HCT116 (cell line): ENCODE data around the gene LNPK. TPM values are rescaled to one million over a fixed set of nuclear protein-coding genes. Genes with fewer than 3 reads are reported as not detected.

Source experiments
- ATAC-seq: fragments of 200-7000 bp; cut with Tn5 transposase; 2 replicates; pipeline ENCODE4 v1.9.1; 2020; ENCODE audit warnings: mild to moderate bottlenecking, moderate library complexity
- BruUV-seq: library from RNA; stranded (reverse); fragments of 400-500 nt; replicated peaks from 2 replicates; lab custom pipeline; 2021; lab: Mats Ljungman, UMichigan
- CTCF ChIA-PET: fragments of 300-600 bp; sonication (Branson Sonifier 250); formaldehyde crosslinking; loops from one replicate; lab custom pipeline; 2021; ENCODE audit warnings: antibody characterized with exemption; lab: Charles Lee
- POLR2A ChIA-PET: fragments of 300-600, 350-600 bp; sonication (Branson Sonifier 250); formaldehyde crosslinking; loops from one replicate; lab custom pipeline; 2021; ENCODE audit warnings: antibody characterized with exemption; lab: Charles Lee
- RAD21 ChIA-PET, 2 experiments: fragments of 300-600 bp; sonication (Branson Sonifier 250); formaldehyde crosslinking; loops; one replicate each; lab custom pipeline; 2023; ENCODE audit warnings: low total read pairs in 2 of 2; ENCODE audit not compliant: uncharacterized antibody in 2 of 2, unreplicated experiment in 2 of 2, low non-redundant PET in 1 of 2; lab: Charles Lee
- DNase-seq: peaks from one replicate; pipeline ENCODE4 v3.0.0-alpha.2; 2010; ENCODE audit warnings: low read depth, low spot score
- H2AFZ ChIP-seq: fragments of 200-600 bp; shearing (Covaris generic), sonication (generic); 2 replicates; pipeline ENCODE4 v1.6.1; 2017; ENCODE audit warnings: low read depth, mixed run types, mixed read lengths, antibody characterized with exemption, low read length; ENCODE audit not compliant: poor library complexity, severe bottlenecking
- H3K27ac ChIP-seq: 2 replicates; pipeline ENCODE4 v1.5.1; 2012; ENCODE audit warnings: low read depth, low read length
- H3K27me3 ChIP-seq: fragments of 200-600 bp; sonication (generic); 2 replicates; pipeline ENCODE4 v1.6.1; 2016; ENCODE audit warnings: mixed run types, low read length, mixed read lengths; ENCODE audit not compliant: insufficient read depth
- H3K36me3 ChIP-seq, 2 experiments: fragments of 200-500 bp in 1 of 2; fragments of 200-600 bp in 1 of 2; sonication (Bioruptor generic) in 1 of 2; sonication (generic) in 1 of 2; 2 replicates each; pipeline versions ENCODE4 v1.5.1 to v1.6.1; 2014 to 2016; ENCODE audit warnings: low read length in 2 of 2, inconsistent platforms in 1 of 2, mixed read lengths in 1 of 2, mixed run types in 1 of 2; ENCODE audit not compliant: insufficient read depth in 2 of 2, control insufficient read depth in 1 of 2
- H3K4me1 ChIP-seq, 2 experiments: fragments of 200-600 bp in 1 of 2; sonication (generic) in 1 of 2; 2 replicates each; pipeline versions ENCODE4 v1.5.1 to v1.6.1; 2012 to 2017; ENCODE audit warnings: low read length in 2 of 2, inconsistent platforms in 1 of 2, mild to moderate bottlenecking in 1 of 2, mixed read lengths in 1 of 2, mixed run types in 1 of 2, moderate library complexity in 1 of 2; ENCODE audit not compliant: insufficient read depth in 2 of 2, control insufficient read depth in 1 of 2
- H3K4me2 ChIP-seq: fragments of 200-600 bp; sonication (generic); 2 replicates; pipeline ENCODE4 v1.6.1; 2017; ENCODE audit warnings: mixed run types, low read length, mixed read lengths
- H3K4me3 ChIP-seq, 2 experiments: fragments of 200-600 bp in 1 of 2; sonication (generic) in 1 of 2; replicated peaks in 1 of 2; 2 replicates each; pipeline ENCODE4 v1.5.1; 2011 to 2016; ENCODE audit warnings: low read length in 2 of 2, control low read depth in 1 of 2, low read depth in 1 of 2, mild to moderate bottlenecking in 1 of 2, mixed read lengths in 1 of 2, mixed run types in 1 of 2
- H3K79me2 ChIP-seq: fragments of 200-600 bp; sonication (generic); 2 replicates; pipeline ENCODE4 v1.6.1; 2017; ENCODE audit warnings: mild to moderate bottlenecking, mixed run types, low read length, moderate library complexity, mixed read lengths; ENCODE audit not compliant: insufficient read depth
- H3K9ac ChIP-seq: fragments of 200-600 bp; sonication (generic); 2 replicates; pipeline ENCODE4 v1.6.1; 2016; ENCODE audit warnings: low read length, mixed read lengths
- H3K9me2 ChIP-seq: fragments of 200-600 bp; sonication (generic), shearing (Covaris generic); 2 replicates; pipeline ENCODE4 v1.6.1; 2017; ENCODE audit warnings: mixed run types, mild to moderate bottlenecking, moderate library complexity; ENCODE audit not compliant: insufficient read depth
- H3K9me3 ChIP-seq, 2 experiments: fragments of 200-500 bp in 1 of 2; fragments of 200-600 bp in 1 of 2; sonication (Bioruptor generic) in 1 of 2; sonication (generic) in 1 of 2; 2 replicates each; pipeline ENCODE4 v1.6.1; 2014 to 2017; ENCODE audit warnings: low read length in 2 of 2, mixed read lengths in 2 of 2, inconsistent platforms in 1 of 2, low read depth in 1 of 2, mild to moderate bottlenecking in 1 of 2, mixed run types in 1 of 2, moderate library complexity in 1 of 2; ENCODE audit not compliant: control insufficient read depth in 1 of 2, insufficient read depth in 1 of 2
- H4K20me1 ChIP-seq: fragments of 200-600 bp; sonication (generic), shearing (Covaris generic); 2 replicates; pipeline ENCODE4 v1.6.1; 2017; ENCODE audit warnings: mixed run types, mild to moderate bottlenecking, moderate library complexity; ENCODE audit not compliant: insufficient read depth
- CBX3 ChIP-seq: IDR thresholded peaks from 2 replicates; pipeline ENCODE4 v1.6.1; 2012; ENCODE audit warnings: low read depth
- CEBPB ChIP-seq: IDR thresholded peaks from 2 replicates; pipeline ENCODE4 v1.6.1; 2012; ENCODE audit warnings: low read depth
- EGR1 ChIP-seq: IDR thresholded peaks from 2 replicates; pipeline ENCODE4 v1.6.1; 2012; ENCODE audit warnings: low read depth
- ELF1 ChIP-seq: IDR thresholded peaks from 2 replicates; pipeline ENCODE4 v1.6.1; 2012; ENCODE audit warnings: low read depth, borderline replicate concordance
- EZH2phosphoT487 ChIP-seq: fragments of 200-600 bp; IDR thresholded peaks from 2 replicates; pipeline ENCODE4 v1.6.1; 2018; ENCODE audit warnings: antibody characterized with exemption, borderline replicate concordance
- FOSL1 ChIP-seq: IDR thresholded peaks from 2 replicates; pipeline ENCODE4 v1.6.1; 2012; ENCODE audit warnings: low read depth
- JUND ChIP-seq: IDR thresholded peaks from 2 replicates; pipeline ENCODE4 v1.6.1; 2012
- RAD21 ChIP-seq: IDR thresholded peaks from 2 replicates; pipeline ENCODE4 v1.6.1; 2012; ENCODE audit warnings: low read depth, mild to moderate bottlenecking
- REST ChIP-seq: IDR thresholded peaks from 2 replicates; pipeline ENCODE4 v1.6.1; 2012; ENCODE audit warnings: low read depth
- SIN3A ChIP-seq: IDR thresholded peaks from 2 replicates; pipeline ENCODE4 v1.6.1; 2012; ENCODE audit warnings: low read depth
- SP1 ChIP-seq: IDR thresholded peaks from 2 replicates; pipeline ENCODE4 v1.6.1; 2012; ENCODE audit warnings: low read depth
- SRF ChIP-seq: IDR thresholded peaks from 2 replicates; pipeline ENCODE4 v1.6.1; 2012; ENCODE audit warnings: low read depth
- ZBTB33 ChIP-seq: IDR thresholded peaks from 2 replicates; pipeline ENCODE4 v1.6.1; 2011; ENCODE audit warnings: mild to moderate bottlenecking, low read length, moderate library complexity; ENCODE audit not compliant: insufficient replicate concordance; ENCODE audit errors: extremely low read depth
- ZFX ChIP-seq: fragments of 450-650 bp; IDR thresholded peaks from 2 replicates; pipeline ENCODE4 v1.6.1; 2017
- intact Hi-C: fragments of 100-400 bp; cut with micrococcal nuclease; formaldehyde crosslinking; loops from 2 replicates; pipeline ENCODE4 v1.10.0; 2022
- total RNA-seq: library from RNA; stranded (reverse); gene quantifications from one replicate; pipeline ENCODE4 v1.2.1, GENCODE V29; 2021; ENCODE audit not compliant: unreplicated experiment

Gene LNPK
- total RNA-seq, 1 experiment from 2014 or later = 22.3 TPM

GRCh38 chr2:176025932-176026331 lies 23.9 kb upstream of the LNPK start:
- no peak for DNase-seq
- Histone ChIP-seq H3K27ac (no peak overlapping the region), H3K36me3 (no peaks in the 10 kb centered on the region), H4K20me1 (no peaks in the 10 kb centered on the region), H2AFZ (no peak overlapping the region), H3K27me3 (no peaks in the 10 kb centered on the region; the same call in 1 of the 2 replicates), H3K4me3 (no peak overlapping the region), H3K4me1 (no peaks in the 10 kb centered on the region), H3K9ac (no peak overlapping the region), H3K4me2 (no peak overlapping the region), H3K9me3 (no peaks in the 10 kb centered on the region), H3K79me2 (no peaks in the 10 kb centered on the region), H3K9me2 (no peaks in the 10 kb centered on the region)
- ATAC-seq = no peak
- intact Hi-C loops = no loop called here
- no peak for TF ChIP-seq REST
- BruUV-seq = no TSS peak
- ChIA-PET CTCF (no interaction called here), RAD21 (no interaction called here), POLR2A (no interaction called here)

GRCh38 chr2:176024083-176024482 lies 22.0 kb upstream of the LNPK start:
- H2AFZ ChIP-seq = no peak overlapping the region
- H3K27ac ChIP-seq = no peak overlapping the region
- no TSS peak for BruUV-seq
- ATAC-seq (no peak), DNase-seq (no peak)
- ChIA-PET CTCF (no interaction called here), RAD21 (no interaction called here), POLR2A (no interaction called here)
- H3K36me3 ChIP-seq = no peaks in the 10 kb centered on the region
- H3K9me2 ChIP-seq = no peaks in the 10 kb centered on the region
- no peaks in the 10 kb centered on the region; the same call in 1 of the 2 replicates for H3K27me3 ChIP-seq
- H3K4me2 ChIP-seq = no peak overlapping the region
- H3K9ac ChIP-seq = no peak overlapping the region
- H4K20me1 ChIP-seq = no peaks in the 10 kb centered on the region
- H3K9me3 ChIP-seq = no peaks in the 10 kb centered on the region
- no peaks in the 10 kb centered on the region for H3K4me1 ChIP-seq
- H3K79me2 ChIP-seq = no peaks in the 10 kb centered on the region
- H3K4me3 ChIP-seq = no peak overlapping the region
- intact Hi-C loops = no loop called here
- TF ChIP-seq SP1 (no peak), CEBPB (no peak), ZFX (no peak), FOSL1 (no peak), JUND (no peak), SIN3A (no peak), EGR1 (no peak), CBX3 (no peak), SRF (no peak), ELF1 (no peak), RAD21 (no peak), ZBTB33 (no peak), EZH2phosphoT487 (no peak)
